OCI-LY3 (cell line): ENCODE measurements around the gene PSME3.

Experiments
- H2AFZ ChIP-seq: fragments of 200-600, 300-600 bp; shearing (Covaris generic); 2 replicates; pipeline ENCODE4 v1.6.0; 2014; ENCODE audit warnings: antibody characterized with exemption, low read depth, low read length
- H3K27ac ChIP-seq: fragments of 200-600, 300-600 bp; sonication (generic); 2 replicates; pipeline ENCODE4 v1.5.1; 2014; ENCODE audit warnings: mild to moderate bottlenecking, low read length, moderate library complexity, mixed read lengths
- H3K27me3 ChIP-seq: fragments of 200-600, 300-600 bp; sonication (generic); 2 replicates; pipeline ENCODE4 v1.6.1; 2014; ENCODE audit warnings: low read depth, low read length, mixed read lengths
- H3K36me3 ChIP-seq: fragments of 200-600, 300-600 bp; sonication (generic); replicated peaks from 2 replicates; pipeline ENCODE3; 2014; ENCODE audit warnings: low read depth, low read length, mixed read lengths
- H3K4me1 ChIP-seq: fragments of 300-600, 200-600 bp; sonication (generic); 2 replicates; pipeline ENCODE4 v1.6.1; 2014; ENCODE audit warnings: low read length, mixed read lengths
- H3K4me2 ChIP-seq: fragments of 200-600, 300-600 bp; sonication (generic); 2 replicates; pipeline ENCODE4 v1.6.1; 2014; ENCODE audit warnings: low read length, mixed read lengths
- H3K4me3 ChIP-seq: fragments of 300-600, 200-600 bp; sonication (generic); 2 replicates; pipeline ENCODE4 v1.5.1; 2014; ENCODE audit warnings: antibody characterized with exemption, mild to moderate bottlenecking, low read length, moderate library complexity
- H3K79me2 ChIP-seq: fragments of 300-600, 200-600 bp; shearing (Covaris generic); 2 replicates; pipeline ENCODE4 v1.6.1; 2014; ENCODE audit warnings: mild to moderate bottlenecking, low read length, mixed read lengths
- H3K9ac ChIP-seq: fragments of 300-600, 200-600 bp; shearing (Covaris generic); 2 replicates; pipeline ENCODE4 v1.6.0; 2014; ENCODE audit warnings: mild to moderate bottlenecking, low read length, moderate library complexity
- H3K9me3 ChIP-seq: fragments of 200-600, 300-600 bp; shearing (Covaris generic); 2 replicates; pipeline ENCODE4 v1.6.1; 2014; ENCODE audit warnings: low read length, mixed read lengths; ENCODE audit not compliant: insufficient read depth
- H4K20me1 ChIP-seq: fragments of 200-600, 300-600 bp; sonication (generic); 2 replicates; pipeline ENCODE4 v1.6.1; 2016; ENCODE audit warnings: low read length, mixed read lengths; ENCODE audit not compliant: insufficient read depth
- CTCF ChIP-seq: fragments of 200-600, 300-600 bp; sonication (generic); IDR thresholded peaks from 2 replicates; pipeline ENCODE4 v1.5.1; 2014; ENCODE audit warnings: antibody characterized with exemption, low read length, low read depth
- EZH2phosphoT487 ChIP-seq: fragments of 200-600 bp; shearing (Covaris generic); IDR thresholded peaks from 2 replicates; pipeline ENCODE4 v1.6.1; 2018; ENCODE audit warnings: antibody characterized with exemption, mixed run types, low read depth

Gene PSME3

GRCh38 chr17:42852351-42852750 lies 19.2 kb downstream of the PSME3 start:
- Histone ChIP-seq H3K4me1 (no peaks in the 10 kb centered on the region), H3K9me3 (no peaks in the 10 kb centered on the region), H2AFZ (no peak overlapping the region), H3K36me3 (no peaks in the 10 kb centered on the region), H3K9ac (no peak overlapping the region), H3K27me3 (no peaks in the 10 kb centered on the region), H3K79me2 (no peaks in the 10 kb centered on the region), H3K4me3 (no peak overlapping the region), H3K27ac (no peak overlapping the region), H4K20me1 (no peaks in the 10 kb centered on the region), H3K4me2 (no peak overlapping the region)
- no peak for TF ChIP-seq CTCF
- no peak for TF ChIP-seq EZH2phosphoT487

- Histone ChIP-seq H3K27ac (no peak overlapping the region), H4K20me1 (no peaks in the 10 kb centered on the region), H3K4me1 (no peaks in the 10 kb centered on the region), H3K27me3 (no peaks in the 10 kb centered on the region), H3K9me3 (no peaks in the 10 kb centered on the region), H3K9ac (no peak overlapping the region), H3K36me3 (no peaks in the 10 kb centered on the region), H3K79me2 (no peaks in the 10 kb centered on the region), H2AFZ (no peak overlapping the region), H3K4me2 (no peak overlapping the region), H3K4me3 (no peak overlapping the region)
- TF ChIP-seq EZH2phosphoT487, result no peak
- TF ChIP-seq CTCF, result no peak
These were observed 19.8 kb downstream of the PSME3 start for GRCh38 chr17:42853004-42853403.

- Histone ChIP-seq H3K27me3 (no peaks in the 10 kb centered on the region), H3K4me1 (no peaks in the 10 kb centered on the region), H3K79me2 (no peaks in the 10 kb centered on the region), H3K4me2 (no peak overlapping the region), H3K27ac (no peak overlapping the region), H4K20me1 (no peaks in the 10 kb centered on the region), H3K9me3 (no peaks in the 10 kb centered on the region), H3K9ac (no peak overlapping the region), H3K36me3 (no peaks in the 10 kb centered on the region), H3K4me3 (no peak overlapping the region), H2AFZ (no peak overlapping the region)
- TF ChIP-seq CTCF, result no peak
- no peak for TF ChIP-seq EZH2phosphoT487
These were observed 20.4 kb downstream of the PSME3 start for GRCh38 chr17:42853597-42853967.

GRCh38 chr17:42853968-42854790 lies 21.0 kb downstream of the PSME3 start:
- H2AFZ ChIP-seq, result no peak overlapping the region
- H3K27ac ChIP-seq, result no peak overlapping the region
- no peaks in the 10 kb centered on the region for H3K4me1 ChIP-seq
- no peaks in the 10 kb centered on the region for H3K79me2 ChIP-seq
- H3K4me2 ChIP-seq, result no peak overlapping the region
- no peak for TF ChIP-seq EZH2phosphoT487
- no peak for TF ChIP-seq CTCF
- no peaks in the 10 kb centered on the region for H3K9me3 ChIP-seq
- H3K36me3 ChIP-seq, result no peaks in the 10 kb centered on the region
- no peaks in the 10 kb centered on the region for H3K27me3 ChIP-seq
- H3K9ac ChIP-seq, result no peak overlapping the region
- no peak overlapping the region for H3K4me3 ChIP-seq
- no peaks in the 10 kb centered on the region for H4K20me1 ChIP-seq
